ENCODE results near the gene MYH13.

DNA sequence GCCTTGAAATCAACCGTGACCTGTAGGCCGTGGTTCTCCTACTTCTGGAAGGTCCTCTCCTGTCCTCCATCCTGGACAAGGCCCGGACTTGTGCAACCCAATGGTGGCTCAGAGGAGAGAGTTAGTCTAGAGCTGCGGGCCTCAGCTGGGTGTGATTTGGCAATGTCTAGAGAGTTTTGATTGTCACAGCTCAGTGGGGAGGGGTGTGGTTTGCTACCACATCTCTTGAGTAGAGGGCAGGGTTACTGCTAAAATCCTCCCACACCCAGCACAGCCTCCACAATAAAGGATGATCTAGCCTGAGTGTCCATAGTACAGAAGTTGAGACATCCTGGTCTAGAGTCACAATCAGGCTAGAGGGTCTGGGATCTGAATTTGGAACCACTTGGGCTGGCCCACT, 40.3 kb downstream of the MYH13 start:
- TF ChIP-seq, protein P1, sequence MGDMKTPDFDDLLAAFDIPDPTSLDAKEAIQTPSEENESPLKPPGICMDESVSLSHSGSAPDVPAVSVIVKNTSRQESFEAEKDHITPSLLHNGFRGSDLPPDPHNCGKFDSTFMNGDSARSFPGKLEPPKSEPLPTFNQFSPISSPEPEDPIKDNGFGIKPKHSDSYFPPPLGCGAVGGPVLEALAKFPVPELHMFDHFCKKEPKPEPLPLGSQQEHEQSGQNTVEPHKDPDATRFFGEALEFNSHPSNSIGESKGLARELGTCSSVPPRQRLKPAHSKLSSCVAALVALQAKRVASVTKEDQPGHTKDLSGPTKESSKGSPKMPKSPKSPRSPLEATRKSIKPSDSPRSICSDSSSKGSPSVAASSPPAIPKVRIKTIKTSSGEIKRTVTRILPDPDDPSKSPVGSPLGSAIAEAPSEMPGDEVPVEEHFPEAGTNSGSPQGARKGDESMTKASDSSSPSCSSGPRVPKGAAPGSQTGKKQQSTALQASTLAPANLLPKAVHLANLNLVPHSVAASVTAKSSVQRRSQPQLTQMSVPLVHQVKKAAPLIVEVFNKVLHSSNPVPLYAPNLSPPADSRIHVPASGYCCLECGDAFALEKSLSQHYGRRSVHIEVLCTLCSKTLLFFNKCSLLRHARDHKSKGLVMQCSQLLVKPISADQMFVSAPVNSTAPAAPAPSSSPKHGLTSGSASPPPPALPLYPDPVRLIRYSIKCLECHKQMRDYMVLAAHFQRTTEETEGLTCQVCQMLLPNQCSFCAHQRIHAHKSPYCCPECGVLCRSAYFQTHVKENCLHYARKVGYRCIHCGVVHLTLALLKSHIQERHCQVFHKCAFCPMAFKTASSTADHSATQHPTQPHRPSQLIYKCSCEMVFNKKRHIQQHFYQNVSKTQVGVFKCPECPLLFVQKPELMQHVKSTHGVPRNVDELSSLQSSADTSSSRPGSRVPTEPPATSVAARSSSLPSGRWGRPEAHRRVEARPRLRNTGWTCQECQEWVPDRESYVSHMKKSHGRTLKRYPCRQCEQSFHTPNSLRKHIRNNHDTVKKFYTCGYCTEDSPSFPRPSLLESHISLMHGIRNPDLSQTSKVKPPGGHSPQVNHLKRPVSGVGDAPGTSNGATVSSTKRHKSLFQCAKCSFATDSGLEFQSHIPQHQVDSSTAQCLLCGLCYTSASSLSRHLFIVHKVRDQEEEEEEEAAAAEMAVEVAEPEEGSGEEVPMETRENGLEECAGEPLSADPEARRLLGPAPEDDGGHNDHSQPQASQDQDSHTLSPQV (IDR thresholded peaks at IDR 0.05), result no peak
- TF ChIP-seq, protein P2, sequence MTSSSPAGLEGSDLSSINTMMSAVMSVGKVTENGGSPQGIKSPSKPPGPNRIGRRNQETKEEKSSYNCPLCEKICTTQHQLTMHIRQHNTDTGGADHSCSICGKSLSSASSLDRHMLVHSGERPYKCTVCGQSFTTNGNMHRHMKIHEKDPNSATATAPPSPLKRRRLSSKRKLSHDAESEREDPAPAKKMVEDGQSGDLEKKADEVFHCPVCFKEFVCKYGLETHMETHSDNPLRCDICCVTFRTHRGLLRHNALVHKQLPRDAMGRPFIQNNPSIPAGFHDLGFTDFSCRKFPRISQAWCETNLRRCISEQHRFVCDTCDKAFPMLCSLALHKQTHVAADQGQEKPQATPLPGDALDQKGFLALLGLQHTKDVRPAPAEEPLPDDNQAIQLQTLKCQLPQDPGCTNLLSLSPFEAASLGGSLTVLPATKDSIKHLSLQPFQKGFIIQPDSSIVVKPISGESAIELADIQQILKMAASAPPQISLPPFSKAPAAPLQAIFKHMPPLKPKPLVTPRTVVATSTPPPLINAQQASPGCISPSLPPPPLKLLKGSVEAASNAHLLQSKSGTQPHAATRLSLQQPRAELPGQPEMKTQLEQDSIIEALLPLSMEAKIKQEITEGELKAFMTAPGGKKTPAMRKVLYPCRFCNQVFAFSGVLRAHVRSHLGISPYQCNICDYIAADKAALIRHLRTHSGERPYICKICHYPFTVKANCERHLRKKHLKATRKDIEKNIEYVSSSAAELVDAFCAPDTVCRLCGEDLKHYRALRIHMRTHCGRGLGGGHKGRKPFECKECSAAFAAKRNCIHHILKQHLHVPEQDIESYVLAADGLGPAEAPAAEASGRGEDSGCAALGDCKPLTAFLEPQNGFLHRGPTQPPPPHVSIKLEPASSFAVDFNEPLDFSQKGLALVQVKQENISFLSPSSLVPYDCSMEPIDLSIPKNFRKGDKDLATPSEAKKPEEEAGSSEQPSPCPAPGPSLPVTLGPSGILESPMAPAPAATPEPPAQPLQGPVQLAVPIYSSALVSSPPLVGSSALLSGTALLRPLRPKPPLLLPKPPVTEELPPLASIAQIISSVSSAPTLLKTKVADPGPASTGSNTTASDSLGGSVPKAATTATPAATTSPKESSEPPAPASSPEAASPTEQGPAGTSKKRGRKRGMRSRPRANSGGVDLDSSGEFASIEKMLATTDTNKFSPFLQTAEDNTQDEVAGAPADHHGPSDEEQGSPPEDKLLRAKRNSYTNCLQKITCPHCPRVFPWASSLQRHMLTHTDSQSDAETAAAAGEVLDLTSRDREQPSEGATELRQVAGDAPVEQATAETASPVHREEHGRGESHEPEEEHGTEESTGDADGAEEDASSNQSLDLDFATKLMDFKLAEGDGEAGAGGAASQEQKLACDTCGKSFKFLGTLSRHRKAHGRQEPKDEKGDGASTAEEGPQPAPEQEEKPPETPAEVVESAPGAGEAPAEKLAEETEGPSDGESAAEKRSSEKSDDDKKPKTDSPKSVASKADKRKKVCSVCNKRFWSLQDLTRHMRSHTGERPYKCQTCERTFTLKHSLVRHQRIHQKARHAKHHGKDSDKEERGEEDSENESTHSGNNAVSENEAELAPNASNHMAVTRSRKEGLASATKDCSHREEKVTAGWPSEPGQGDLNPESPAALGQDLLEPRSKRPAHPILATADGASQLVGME (CRISPR knock-in tag; IDR thresholded peaks at IDR 0.05), result no peak
- TF ChIP-seq MCM5 (IDR thresholded peaks at IDR 0.05; ENCODE audit: low read depth) (no peak), TCF7 (IDR thresholded peaks at IDR 0.05; ENCODE audit: borderline replicate concordance) (no peak), TEAD4 (IDR thresholded peaks at IDR 0.05; ENCODE audit: low read length) (no peak), TEAD4 (CRISPR knock-in tag; IDR thresholded peaks at IDR 0.05; ENCODE audit: borderline replicate concordance) (no peak), MCM3 (IDR thresholded peaks at IDR 0.05) (no peak), FOXP1 (CRISPR knock-in tag; IDR thresholded peaks at IDR 0.05) (no peak), PTTG1 (tag; IDR thresholded peaks at IDR 0.05; ENCODE audit: low read depth) (no peak), SREBF2 (CRISPR knock-in tag; IDR thresholded peaks at IDR 0.05) (no peak), MCM2 (IDR thresholded peaks at IDR 0.05; ENCODE audit: low read depth) (no peak), DPF2 (IDR thresholded peaks at IDR 0.05) (no peak), CREM (IDR thresholded peaks at IDR 0.05; ENCODE audit: low read depth) (no peak), RBBP5 (IDR thresholded peaks at IDR 0.05; ENCODE audit: borderline replicate concordance, insufficient read depth, low read length, poor library complexity, severe bottlenecking) (no peak)
- TF ChIP-seq, protein P3, sequence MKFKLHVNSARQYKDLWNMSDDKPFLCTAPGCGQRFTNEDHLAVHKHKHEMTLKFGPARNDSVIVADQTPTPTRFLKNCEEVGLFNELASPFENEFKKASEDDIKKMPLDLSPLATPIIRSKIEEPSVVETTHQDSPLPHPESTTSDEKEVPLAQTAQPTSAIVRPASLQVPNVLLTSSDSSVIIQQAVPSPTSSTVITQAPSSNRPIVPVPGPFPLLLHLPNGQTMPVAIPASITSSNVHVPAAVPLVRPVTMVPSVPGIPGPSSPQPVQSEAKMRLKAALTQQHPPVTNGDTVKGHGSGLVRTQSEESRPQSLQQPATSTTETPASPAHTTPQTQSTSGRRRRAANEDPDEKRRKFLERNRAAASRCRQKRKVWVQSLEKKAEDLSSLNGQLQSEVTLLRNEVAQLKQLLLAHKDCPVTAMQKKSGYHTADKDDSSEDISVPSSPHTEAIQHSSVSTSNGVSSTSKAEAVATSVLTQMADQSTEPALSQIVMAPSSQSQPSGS (CRISPR knock-in tag; IDR thresholded peaks at IDR 0.05), result no peak
